SK-N-MC (cell line): ENCODE results near the gene RYR3.

Experiments
- EZH2 ChIP-seq: fragments of 200-600 bp; sonication (generic); IDR thresholded peaks from one replicate; pipeline ENCODE4 v1.6.1; 2017; ENCODE audit warnings: antibody characterized with exemption
- FOXP2 ChIP-seq: optimal IDR thresholded peaks from 2 replicates; pipeline ENCODE3; 2011; ENCODE audit warnings: mild to moderate bottlenecking, moderate library complexity; ENCODE audit not compliant: insufficient read depth; ENCODE audit errors: extremely low read length, control extremely low read depth
- POLR2AphosphoS5 ChIP-seq: IDR thresholded peaks from 2 replicates; pipeline ENCODE4 v1.6.1; 2012; ENCODE audit warnings: mild to moderate bottlenecking, low read depth, low read length, borderline replicate concordance

DNA sequence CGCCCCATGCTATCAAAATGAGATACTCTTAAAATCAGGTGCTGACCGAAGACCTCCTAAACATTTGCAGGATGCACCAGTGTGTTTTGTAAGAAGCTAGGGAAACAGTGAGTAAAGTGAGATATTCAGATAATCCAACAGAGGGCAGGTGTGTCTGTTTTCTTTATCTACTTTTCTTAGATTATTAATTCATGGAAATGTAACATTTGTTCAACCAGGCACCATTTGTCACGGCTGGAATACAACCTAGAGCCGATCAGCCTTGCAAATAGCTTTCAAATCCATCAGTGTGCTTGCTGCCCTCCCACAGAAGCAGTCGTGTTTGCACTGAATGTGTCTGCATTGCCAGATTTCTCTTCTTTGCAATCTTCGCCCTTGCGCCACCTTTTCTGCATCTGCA lies 455.6 kb downstream of the RYR3 start:
- no peak for TF ChIP-seq EZH2
- TF ChIP-seq POLR2AphosphoS5 = no peak
- TF ChIP-seq FOXP2 = no peak
